ENCODE results near the gene CARD14.

Gene CARD14

GRCh38 chr17:80151333-80151732, 18.5 kb upstream of the CARD14 start:
- Histone ChIP-seq H3K9me2 (replicated peaks; ENCODE audit: insufficient read depth, low read length) (no peaks in the 10 kb centered on the region), H3K27ac (ENCODE audit: low read length) (no peak overlapping the region), H3K9me3 (replicated peaks; ENCODE audit: insufficient read depth, low read length) (no peaks in the 10 kb centered on the region), H3K4me1 (ENCODE audit: low read length) (no peaks in the 10 kb centered on the region), H3K27me3 (replicated peaks; ENCODE audit: insufficient read depth, low read length) (no peaks in the 10 kb centered on the region), H3K4me2 (ENCODE audit: low read depth, low read length) (no peak overlapping the region), H2AFZ (ENCODE audit: low read length) (no peak overlapping the region), H3F3A (ENCODE audit: insufficient read depth, low read length) (no peaks in the 10 kb centered on the region), H3K36me3 (replicated peaks; ENCODE audit: insufficient read depth, low read length) (no peaks in the 10 kb centered on the region), H4K20me1 (ENCODE audit: insufficient read depth, low read length) (no peaks in the 10 kb centered on the region), H3K9ac (ENCODE audit: low read length) (no peak overlapping the region), H3K79me2 (ENCODE audit: low read length) (peaks cover 11% of the 10 kb centered on the region), H3K4me3 (ENCODE audit: low read length) (no peak overlapping the region)
- DNase-seq: no peak
- TF ChIP-seq CTCF (IDR thresholded peaks at IDR 0.05; ENCODE audit: low read length): no peak
- no peak for TF ChIP-seq EZH2phosphoT487 (IDR thresholded peaks at IDR 0.05; ENCODE audit: low read length)
- no peak for TF ChIP-seq EZH2 (optimal IDR thresholded peaks at IDR 0.05; ENCODE audit: low read depth, low read length)

GRCh38 chr17:80152081-80152702, 17.6 kb upstream of the CARD14 start:
- H3K27me3 ChIP-seq (replicated peaks; ENCODE audit: insufficient read depth, low read length): no peaks in the 10 kb centered on the region
- H2AFZ ChIP-seq (ENCODE audit: low read length): no peak overlapping the region
- H3F3A ChIP-seq (ENCODE audit: insufficient read depth, low read length): no peaks in the 10 kb centered on the region
- H3K79me2 ChIP-seq (ENCODE audit: low read length): peaks cover 6% of the 10 kb centered on the region; the same call in 1 of the 2 replicates
- H3K4me2 ChIP-seq (ENCODE audit: low read depth, low read length): no peak overlapping the region
- H3K9ac ChIP-seq (ENCODE audit: low read length): no peak overlapping the region
- no peaks in the 10 kb centered on the region for H3K36me3 ChIP-seq (replicated peaks; ENCODE audit: insufficient read depth, low read length)
- H3K4me3 ChIP-seq (ENCODE audit: low read length): no peak overlapping the region
- no peak overlapping the region for H3K27ac ChIP-seq (ENCODE audit: low read length)
- H3K9me2 ChIP-seq (replicated peaks; ENCODE audit: insufficient read depth, low read length): no peaks in the 10 kb centered on the region
- no peaks in the 10 kb centered on the region for H3K9me3 ChIP-seq (replicated peaks; ENCODE audit: insufficient read depth, low read length)
- no peak for DNase-seq
- no peaks in the 10 kb centered on the region for H4K20me1 ChIP-seq (ENCODE audit: insufficient read depth, low read length)
- TF ChIP-seq EZH2 (optimal IDR thresholded peaks at IDR 0.05; ENCODE audit: low read depth, low read length) (no peak), EZH2phosphoT487 (IDR thresholded peaks at IDR 0.05; ENCODE audit: low read length) (no peak), CTCF (IDR thresholded peaks at IDR 0.05; ENCODE audit: low read length) (no peak)
- no peaks in the 10 kb centered on the region for H3K4me1 ChIP-seq (ENCODE audit: low read length)

- H3K27ac ChIP-seq (ENCODE audit: low read length): no peak overlapping the region
- H3K9me3 ChIP-seq (replicated peaks; ENCODE audit: insufficient read depth, low read length): no peaks in the 10 kb centered on the region
- no peaks in the 10 kb centered on the region for H3K4me1 ChIP-seq (ENCODE audit: low read length)
- H3F3A ChIP-seq (ENCODE audit: insufficient read depth, low read length): no peaks in the 10 kb centered on the region
- no peaks in the 10 kb centered on the region for H3K9me2 ChIP-seq (replicated peaks; ENCODE audit: insufficient read depth, low read length)
- H4K20me1 ChIP-seq (ENCODE audit: insufficient read depth, low read length): no peaks in the 10 kb centered on the region
- peaks cover 3% of the 10 kb centered on the region; the same call in 1 of the 2 replicates for H3K79me2 ChIP-seq (ENCODE audit: low read length)
- H3K9ac ChIP-seq (ENCODE audit: low read length): no peak overlapping the region
- DNase-seq: no peak
- H3K36me3 ChIP-seq (replicated peaks; ENCODE audit: insufficient read depth, low read length): no peaks in the 10 kb centered on the region
- H3K4me2 ChIP-seq (ENCODE audit: low read depth, low read length): no peak overlapping the region
- no peak overlapping the region for H2AFZ ChIP-seq (ENCODE audit: low read length)
- TF ChIP-seq EZH2 (optimal IDR thresholded peaks at IDR 0.05; ENCODE audit: low read depth, low read length) (no peak), CTCF (IDR thresholded peaks at IDR 0.05; ENCODE audit: low read length) (no peak), EZH2phosphoT487 (IDR thresholded peaks at IDR 0.05; ENCODE audit: low read length) (no peak)
- no peaks in the 10 kb centered on the region for H3K27me3 ChIP-seq (replicated peaks; ENCODE audit: insufficient read depth, low read length)
- H3K4me3 ChIP-seq (ENCODE audit: low read length): no peak overlapping the region
These were observed 16.8 kb upstream of the CARD14 start for GRCh38 chr17:80153004-80153403.

Measured in MM.1S (cell line).